Loucy (cell line): ENCODE measurements around the gene TNNI3K.

Experiments
- CTCF ChIP-seq: fragments of 200-600 bp; sonication (generic); conservative IDR thresholded peaks from 2 replicates; pipeline ENCODE4 v1.5.1; 2014; ENCODE audit warnings: mild to moderate bottlenecking, antibody characterized with exemption, low read length
- EZH2phosphoT487 ChIP-seq: fragments of 200-600 bp; IDR thresholded peaks from 2 replicates; pipeline ENCODE4 v1.6.1; 2018; ENCODE audit warnings: antibody characterized with exemption, mild to moderate bottlenecking, moderate library complexity, borderline replicate concordance

- TF ChIP-seq CTCF (no peak), EZH2phosphoT487 (no peak)
These were observed 220.2 kb downstream of the TNNI3K start for GRCh38 chr1:74455390-74455789.
